NCI-H226 (cell line): Measurements from ENCODE around the gene CFAP65.
A peak's percentile ranks its signal among the peaks of the same experiment; 100 is the strongest.

Experiments
- DNase-seq: peaks from one replicate; pipeline ENCODE4 v3.0.0-alpha.2; 2015

Gene CFAP65

GRCh38 chr2:219031005-219031738, 10.1 kb downstream of the CFAP65 start:
- no peak for DNase-seq

- no peak for DNase-seq
Measured at GRCh38 chr2:219030177-219030940, 11.0 kb downstream of the CFAP65 start.

DNA sequence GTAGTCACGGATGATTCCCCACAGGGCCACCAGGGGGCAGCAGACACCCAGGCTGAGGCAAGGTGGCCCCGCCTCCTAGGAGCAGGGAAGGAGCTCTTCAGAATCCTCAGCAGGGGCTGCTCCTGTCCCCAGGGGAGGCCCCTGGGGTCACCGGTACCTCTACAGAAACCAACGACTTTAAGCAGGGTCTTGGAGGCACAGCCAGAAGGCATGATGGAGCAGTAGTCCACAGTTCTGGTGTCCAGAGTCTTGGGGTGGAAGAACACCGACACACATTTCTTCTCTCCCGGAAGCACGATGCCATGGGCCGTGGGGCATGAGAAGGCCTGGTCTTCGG, 11.5 kb downstream of the CFAP65 start:
- peak; percentile 42 for DNase-seq

DNA sequence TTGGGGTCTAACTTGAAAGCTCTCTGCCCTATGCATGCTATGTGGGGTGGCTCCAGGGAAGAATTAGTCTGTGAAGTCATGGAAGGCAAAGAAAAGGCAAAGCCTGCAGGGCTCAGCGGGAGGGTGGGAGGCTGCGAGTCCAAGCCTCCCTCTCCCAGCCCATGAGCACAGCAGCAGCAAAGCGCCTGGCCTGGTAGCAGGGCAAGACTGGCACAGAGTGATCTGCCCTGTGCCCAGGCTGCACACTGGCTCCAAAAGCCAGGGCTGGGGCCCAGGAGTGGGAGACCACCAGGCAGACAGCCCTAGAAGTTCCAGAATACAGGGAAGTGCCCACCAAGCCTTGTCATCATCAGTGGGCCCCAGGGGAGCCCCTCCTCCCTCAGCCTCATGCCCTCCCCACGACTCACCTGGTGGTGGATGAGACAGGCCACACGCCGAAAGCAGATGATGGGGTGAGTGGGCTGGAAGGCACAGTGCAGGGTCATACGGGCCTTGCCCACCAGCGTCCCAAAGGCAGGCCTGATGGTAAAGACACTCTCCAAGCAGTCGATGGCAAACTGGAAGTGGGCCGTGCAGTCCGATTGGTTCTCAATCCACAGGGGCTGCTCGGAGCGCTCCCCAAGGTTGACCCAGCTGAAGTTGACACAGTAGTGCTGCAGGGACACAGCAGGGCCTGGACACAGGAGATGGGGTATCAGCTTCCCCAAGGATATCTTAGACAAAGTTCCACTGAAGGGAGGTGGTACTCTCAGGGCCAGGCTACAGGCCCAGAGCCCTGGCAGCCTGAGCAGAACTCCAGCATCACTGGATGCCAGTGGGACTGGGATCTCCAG, 12.1 kb downstream of the CFAP65 start:
- DNase-seq = no peak

DNA sequence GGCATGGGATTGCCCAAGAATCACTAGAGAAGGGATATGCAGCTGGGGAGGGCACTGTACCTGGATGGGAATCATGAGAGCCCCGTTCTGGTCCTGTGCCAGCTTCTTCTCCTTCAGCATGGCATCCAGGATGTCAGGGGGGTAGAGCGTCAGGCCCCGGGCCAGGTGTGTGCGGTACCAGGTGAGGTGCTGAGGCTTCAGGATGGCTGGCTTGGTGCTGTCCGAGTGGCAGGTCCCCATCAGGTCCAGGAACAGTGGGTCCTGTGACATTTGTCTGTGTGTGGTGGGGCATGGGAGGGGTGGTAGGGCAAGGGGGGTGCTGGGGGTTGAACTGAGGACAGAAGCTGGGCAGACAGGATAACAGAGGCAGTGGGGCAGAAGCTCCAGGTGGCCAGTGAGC, 13.2 kb downstream of the CFAP65 start:
- no peak for DNase-seq

DNA sequence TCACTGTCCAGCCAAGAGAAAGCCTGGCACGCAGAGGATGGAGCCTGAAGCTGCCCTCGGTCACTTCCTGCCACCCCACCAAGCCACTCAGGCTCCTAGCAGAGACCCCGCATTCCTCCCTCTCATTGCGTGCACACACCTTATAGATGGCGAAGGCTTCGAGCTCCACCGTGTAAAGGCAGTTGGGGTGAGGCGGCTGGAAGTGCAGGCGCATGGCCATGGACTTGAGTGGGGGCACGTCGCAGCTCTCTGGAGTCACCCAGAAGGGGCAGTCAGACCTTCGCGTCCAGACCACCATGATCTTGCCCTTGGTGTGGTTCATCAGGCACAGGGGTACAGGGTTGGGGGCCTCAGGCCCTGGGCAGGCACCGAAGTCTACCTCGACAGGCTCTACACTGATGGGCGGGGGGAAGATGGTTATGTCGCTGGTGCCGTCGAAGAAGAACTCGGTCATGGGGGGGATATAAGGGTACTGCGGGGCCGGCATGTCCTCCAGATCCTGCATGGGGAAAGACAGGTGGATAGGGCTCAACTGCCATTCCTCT, 13.7 kb downstream of the CFAP65 start:
- DNase-seq = no peak

- no peak for DNase-seq
Measured at GRCh38 chr2:219026946-219027345, 14.4 kb downstream of the CFAP65 start.

DNA sequence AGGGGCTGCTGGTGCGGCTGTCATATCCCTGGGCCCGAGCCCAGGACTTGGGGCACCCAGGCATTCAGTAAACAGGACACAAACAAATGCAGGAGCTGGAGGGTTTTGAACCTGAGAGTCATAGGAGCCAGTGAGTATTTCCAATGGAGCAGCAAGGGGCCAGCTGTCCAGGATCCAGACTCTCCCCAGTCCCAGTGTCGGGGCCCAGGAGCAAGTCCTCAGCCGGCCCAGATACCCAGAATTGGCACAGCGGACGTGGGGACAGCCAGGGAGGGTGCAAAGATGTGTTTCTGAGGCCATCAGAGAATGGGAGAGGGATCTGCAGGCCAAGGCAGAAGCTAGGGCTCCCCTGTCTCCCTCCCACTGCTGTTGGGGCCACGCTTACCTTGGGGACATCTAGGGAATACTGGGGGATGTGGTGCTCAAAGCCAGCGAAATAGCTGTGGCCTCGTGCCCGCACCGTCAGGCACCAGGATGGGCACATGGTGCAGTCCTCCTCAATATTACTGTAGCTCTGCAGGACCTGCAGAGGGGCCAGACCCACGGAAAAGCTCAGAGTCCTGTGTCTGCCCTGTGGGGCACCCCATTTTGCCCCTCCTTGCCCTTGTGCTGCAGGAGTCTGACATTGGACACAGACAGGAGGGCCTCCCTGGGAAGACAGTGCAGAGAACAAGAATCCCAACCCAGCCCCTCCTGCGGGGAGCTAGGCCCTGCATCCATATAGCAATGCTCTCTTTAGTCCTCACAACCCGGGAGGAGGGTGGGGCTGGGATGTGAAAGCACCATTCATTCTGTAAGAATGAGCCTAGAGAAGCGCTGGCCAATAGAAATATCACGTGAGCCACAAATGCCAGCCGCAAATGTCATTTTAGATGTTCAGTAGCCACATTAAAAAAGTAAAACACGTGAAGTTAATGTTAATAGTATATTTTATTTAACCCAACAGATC, 15.4 kb downstream of the CFAP65 start:
- DNase-seq = no peak

GRCh38 chr2:219024059-219024458, 17.3 kb downstream of the CFAP65 start:
- no peak for DNase-seq

GRCh38 chr2:219023045-219023605, 18.2 kb downstream of the CFAP65 start:
- DNase-seq = no peak

GRCh38 chr2:219022616-219023015, 18.7 kb downstream of the CFAP65 start:
- no peak for DNase-seq

DNA sequence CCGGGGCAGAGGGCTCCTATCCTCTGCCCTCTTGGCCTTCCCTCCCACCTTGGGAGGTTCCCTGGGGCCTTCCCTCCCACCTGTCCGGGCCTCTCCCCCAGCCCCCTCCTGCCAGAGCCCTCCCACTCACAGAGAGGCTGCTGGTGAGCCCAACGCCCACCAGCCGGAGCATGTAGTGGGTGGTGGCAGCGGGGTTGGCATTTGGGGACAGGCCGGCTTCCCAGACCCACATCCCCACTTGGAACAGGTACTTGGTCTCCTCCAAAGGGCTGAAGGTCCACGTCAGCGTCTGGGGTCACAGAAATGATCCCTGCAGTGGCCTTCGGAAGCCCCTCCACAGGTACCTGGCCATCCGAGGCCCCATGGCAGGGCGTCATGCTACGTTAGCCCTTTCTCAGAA, 19.3 kb downstream of the CFAP65 start:
- DNase-seq = no peak

- DNase-seq = no peak
Measured at GRCh38 chr2:219021591-219021990, 19.7 kb downstream of the CFAP65 start.

DNA sequence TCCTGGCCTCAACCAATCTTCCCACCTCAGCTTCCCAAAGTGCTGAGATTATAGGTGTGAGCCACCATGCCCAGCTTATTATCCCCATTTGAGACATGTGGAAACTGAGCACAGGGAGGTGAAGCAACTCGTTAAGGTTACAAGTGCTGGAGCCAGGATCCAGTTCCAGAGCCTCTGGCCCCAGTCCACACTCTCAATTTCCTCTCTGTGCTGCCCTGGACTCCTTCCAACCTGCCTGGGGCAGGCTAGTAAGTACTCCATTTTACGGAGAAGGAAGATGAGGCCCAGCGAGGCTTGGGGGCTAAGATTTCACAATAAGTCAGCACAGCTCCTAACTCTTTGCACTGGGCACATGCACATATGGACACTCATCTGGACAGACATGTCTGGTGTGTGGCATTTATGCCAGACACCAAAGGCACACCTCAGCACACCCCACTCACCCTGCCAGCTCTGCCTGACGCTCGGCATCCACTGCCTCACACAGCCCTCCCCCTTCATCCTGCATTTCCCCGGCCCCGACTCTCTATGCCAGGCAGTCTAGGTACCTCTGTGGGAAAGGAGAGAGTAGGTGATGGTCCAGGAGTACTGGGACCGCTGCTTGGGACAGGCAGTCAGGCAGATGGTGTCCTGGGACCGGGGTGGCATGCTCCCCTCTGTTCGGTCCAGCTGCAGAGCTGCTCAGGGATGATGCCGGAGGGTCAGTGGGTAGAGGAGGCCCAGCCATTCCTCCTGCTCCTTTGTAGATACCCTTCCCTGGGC, 20.5 kb downstream of the CFAP65 start:
- no peak for DNase-seq

DNA sequence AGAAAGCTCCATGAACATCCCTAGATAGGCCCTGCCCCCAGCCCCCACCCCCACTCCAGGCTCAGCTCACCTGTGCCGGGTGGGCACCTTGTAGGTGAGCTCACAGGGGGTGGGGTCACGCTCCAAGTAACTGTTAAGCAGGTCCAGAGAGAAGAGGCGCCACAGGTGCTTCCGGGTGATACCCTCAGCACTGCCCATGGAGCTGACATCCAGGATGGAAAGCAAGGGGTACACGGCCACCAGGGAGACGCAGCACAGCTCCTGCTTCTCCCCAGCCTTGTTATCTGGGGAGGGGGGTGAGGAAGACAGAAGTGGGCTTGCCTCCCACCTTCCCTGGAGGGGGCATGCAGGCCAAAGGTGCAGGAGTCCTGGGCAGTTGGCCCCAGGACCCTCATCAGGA, 21.9 kb downstream of the CFAP65 start:
- no peak for DNase-seq

- DNase-seq = no peak
Measured at GRCh38 chr2:219018726-219019125, 22.6 kb downstream of the CFAP65 start.

GRCh38 chr2:219018286-219018685, 23.0 kb downstream of the CFAP65 start:
- no peak for DNase-seq

- no peak for DNase-seq
Measured at GRCh38 chr2:219017201-219017931, 23.9 kb downstream of the CFAP65 start.

DNA sequence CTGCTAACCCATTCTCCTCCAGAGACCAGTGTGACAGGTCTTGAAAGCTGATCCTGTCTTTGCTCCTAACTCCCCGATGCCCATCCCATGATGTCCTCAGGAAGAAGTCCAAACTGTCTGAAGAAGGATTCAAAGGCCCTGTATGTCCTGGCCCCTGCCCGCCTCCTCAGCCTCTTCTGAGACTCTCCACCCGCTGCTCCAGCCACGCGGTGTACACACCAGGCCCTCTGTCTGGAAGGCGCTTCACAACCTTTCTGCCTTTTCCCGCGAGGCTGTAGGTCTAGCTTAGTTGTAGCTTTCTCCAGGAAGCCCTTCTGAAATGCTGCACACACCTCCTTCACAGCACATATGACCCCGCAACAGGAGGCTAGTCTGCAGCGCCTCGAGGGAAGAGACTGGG, 24.6 kb downstream of the CFAP65 start:
- no peak for DNase-seq

- DNase-seq = no peak
Measured at GRCh38 chr2:219010873-219011272, 30.4 kb downstream of the CFAP65 start.
